HepG2 (cell line): ENCODE data around the gene CREG1. TPM values are rescaled to one million over a fixed set of nuclear protein-coding genes. Genes with fewer than 3 reads are reported as not detected.

Source experiments
- PHF21A ChIP-seq: sonication (generic); formaldehyde crosslinking; IDR thresholded peaks from 2 replicates; pipeline ENCODE4 v1.5.0; 2020; ENCODE audit warnings: mild to moderate bottlenecking, missing genetic modification reagents
- SMARCE1 ChIP-seq: fragments of 450-650 bp; IDR thresholded peaks from 2 replicates; pipeline ENCODE4 v1.6.1; 2017; ENCODE audit warnings: borderline replicate concordance
- SUZ12 ChIP-seq: fragments of 150-350 bp; IDR thresholded peaks from 2 replicates; pipeline ENCODE4 v1.6.1; 2014; ENCODE audit warnings: low read depth, low read length
- TAF1 ChIP-seq: sonication (generic); formaldehyde crosslinking; IDR thresholded peaks from 2 replicates; pipeline ENCODE4 v1.4.0; 2020; ENCODE audit warnings: missing genetic modification reagents
- TBX2 ChIP-seq: sonication (generic); formaldehyde crosslinking; IDR thresholded peaks from 2 replicates; pipeline ENCODE4 v1.5.0; 2020; ENCODE audit warnings: missing genetic modification reagents, mild to moderate bottlenecking, borderline replicate concordance
- YEATS2 ChIP-seq: sonication (generic); formaldehyde crosslinking; IDR thresholded peaks from 2 replicates; pipeline ENCODE4 v1.4.0; 2020; ENCODE audit warnings: missing genetic modification reagents, borderline replicate concordance
- ZIK1 ChIP-seq: sonication (generic); formaldehyde crosslinking; IDR thresholded peaks from 2 replicates; pipeline ENCODE4 v1.5.0; 2020; ENCODE audit warnings: mild to moderate bottlenecking, low read depth, missing genetic modification reagents, borderline replicate concordance
- ZKSCAN5 ChIP-seq: sonication (generic); formaldehyde crosslinking; IDR thresholded peaks from 2 replicates; pipeline ENCODE4 v1.5.1; 2020; ENCODE audit warnings: mild to moderate bottlenecking, missing genetic modification reagents
- ZNF124 ChIP-seq: sonication (generic); formaldehyde crosslinking; IDR thresholded peaks from 2 replicates; pipeline ENCODE4 v1.4.0; 2020; ENCODE audit warnings: missing genetic modification reagents
- ZNF44 ChIP-seq: sonication (generic); formaldehyde crosslinking; IDR thresholded peaks from 2 replicates; pipeline ENCODE4 v1.5.1; 2020; ENCODE audit warnings: mild to moderate bottlenecking, missing genetic modification reagents
- ZNF577 ChIP-seq: sonication (generic); formaldehyde crosslinking; IDR thresholded peaks from 2 replicates; pipeline ENCODE4 v1.4.0; 2020; ENCODE audit warnings: mild to moderate bottlenecking, low read depth, missing genetic modification reagents, borderline replicate concordance
- polyA plus RNA-seq, 8 experiments: library from polyadenylated mRNA; depleted of rRNA in 3 of 8; stranded (reverse) in 7 of 8; unstranded in 1 of 8; fragments of >200 nt; fragmentation: Illumina TruSeq in 4 of 8; extraction: Trizol in 4 of 8; gene quantifications; 2 replicates each; pipeline versions ENCODE4 v1.2.1 to v1.2.3, GENCODE V29; 2011 to 2016; ENCODE audit warnings: low read depth in 4 of 8, missing spikeins in 1 of 8, mixed read lengths in 1 of 8; ENCODE audit not compliant: insufficient read depth in 1 of 8
- total RNA-seq, 5 experiments: library from RNA; depleted of rRNA; stranded (reverse); fragments of >200 nt; fragmentation: Illumina TruSeq; extraction: Trizol; gene quantifications; 2 replicates each; pipeline ENCODE4 v1.2.3, GENCODE V29; 2016; ENCODE audit warnings: low read depth in 1 of 5
- TF ChIP-seq, protein P1 (sequence below): IDR thresholded peaks from 2 replicates; pipeline ENCODE4 v1.6.1; 2016; ENCODE audit warnings: low read depth, missing genetic modification reagents, missing compliant biosample characterization
- TF ChIP-seq, protein P2 (sequence below): sonication (generic); formaldehyde crosslinking; IDR thresholded peaks from 2 replicates; pipeline ENCODE4 v1.4.0; 2020; ENCODE audit warnings: missing genetic modification reagents, borderline replicate concordance
- TF ChIP-seq, protein P3 (sequence below): sonication (generic); formaldehyde crosslinking; IDR thresholded peaks from 2 replicates; pipeline ENCODE4 v1.4.0; 2020; ENCODE audit warnings: missing genetic modification reagents
- TF ChIP-seq, protein P4 (sequence below): sonication (generic); formaldehyde crosslinking; IDR thresholded peaks from 2 replicates; pipeline ENCODE4 v1.5.1; 2020; ENCODE audit warnings: missing genetic modification reagents, mild to moderate bottlenecking, borderline replicate concordance
- TF ChIP-seq, protein P5 (sequence below): sonication (generic); formaldehyde crosslinking; IDR thresholded peaks from 2 replicates; pipeline ENCODE4 v1.9.0; 2021; ENCODE audit warnings: missing genetic modification reagents, mild to moderate bottlenecking, borderline replicate concordance

CREG1 gene
- total and polyA plus RNA-seq, 2 of the 13 experiments (the other 11 are each of a cell fraction or from before 2014, with no cell fraction given): 31.3 to 33.5 TPM

DNA sequence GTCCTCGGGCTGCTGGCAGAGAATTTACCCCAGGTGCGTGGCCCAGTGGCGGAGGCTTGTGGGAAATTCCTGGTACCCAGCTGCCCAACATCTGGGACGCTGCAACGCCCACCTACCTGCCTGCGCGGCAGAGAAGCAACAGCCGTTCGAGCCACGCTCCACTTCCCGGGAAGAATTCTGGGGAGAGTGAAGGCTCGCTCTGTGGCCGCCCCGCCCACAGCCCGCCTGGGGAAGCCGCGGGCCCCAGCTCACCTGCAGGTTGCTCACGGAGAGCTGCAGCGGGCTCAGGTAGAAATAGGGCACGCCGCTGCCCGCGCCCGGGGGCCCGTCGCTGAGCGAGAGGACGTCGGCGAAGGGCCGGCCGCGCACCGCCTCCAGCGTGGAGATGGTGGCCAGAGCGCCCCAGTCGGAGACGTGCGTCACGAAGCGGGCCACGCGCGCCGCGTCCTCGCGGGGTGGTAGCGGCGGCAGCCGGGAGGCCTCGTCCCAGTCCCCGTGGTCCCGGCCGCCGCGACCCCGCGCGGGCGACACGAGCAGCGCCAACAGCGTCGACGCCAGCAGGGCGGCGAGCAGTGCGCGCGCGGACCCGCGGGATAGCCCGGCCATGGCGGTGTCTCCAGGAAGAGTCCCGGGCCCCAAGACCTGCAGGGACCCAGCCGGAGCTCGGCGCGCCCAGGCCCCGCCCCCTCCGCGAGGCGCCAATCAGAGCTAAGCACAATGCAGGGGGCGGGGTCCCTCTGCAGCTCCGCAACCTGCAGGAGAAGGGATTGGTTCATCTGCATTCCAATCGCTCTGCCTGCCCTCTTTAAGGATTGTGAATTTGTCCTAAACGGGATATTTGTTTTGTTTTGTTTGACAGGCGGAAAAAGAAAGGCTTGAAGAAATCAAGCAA, at the start of gene CREG1 (continued):
- TF ChIP-seq, protein P1, sequence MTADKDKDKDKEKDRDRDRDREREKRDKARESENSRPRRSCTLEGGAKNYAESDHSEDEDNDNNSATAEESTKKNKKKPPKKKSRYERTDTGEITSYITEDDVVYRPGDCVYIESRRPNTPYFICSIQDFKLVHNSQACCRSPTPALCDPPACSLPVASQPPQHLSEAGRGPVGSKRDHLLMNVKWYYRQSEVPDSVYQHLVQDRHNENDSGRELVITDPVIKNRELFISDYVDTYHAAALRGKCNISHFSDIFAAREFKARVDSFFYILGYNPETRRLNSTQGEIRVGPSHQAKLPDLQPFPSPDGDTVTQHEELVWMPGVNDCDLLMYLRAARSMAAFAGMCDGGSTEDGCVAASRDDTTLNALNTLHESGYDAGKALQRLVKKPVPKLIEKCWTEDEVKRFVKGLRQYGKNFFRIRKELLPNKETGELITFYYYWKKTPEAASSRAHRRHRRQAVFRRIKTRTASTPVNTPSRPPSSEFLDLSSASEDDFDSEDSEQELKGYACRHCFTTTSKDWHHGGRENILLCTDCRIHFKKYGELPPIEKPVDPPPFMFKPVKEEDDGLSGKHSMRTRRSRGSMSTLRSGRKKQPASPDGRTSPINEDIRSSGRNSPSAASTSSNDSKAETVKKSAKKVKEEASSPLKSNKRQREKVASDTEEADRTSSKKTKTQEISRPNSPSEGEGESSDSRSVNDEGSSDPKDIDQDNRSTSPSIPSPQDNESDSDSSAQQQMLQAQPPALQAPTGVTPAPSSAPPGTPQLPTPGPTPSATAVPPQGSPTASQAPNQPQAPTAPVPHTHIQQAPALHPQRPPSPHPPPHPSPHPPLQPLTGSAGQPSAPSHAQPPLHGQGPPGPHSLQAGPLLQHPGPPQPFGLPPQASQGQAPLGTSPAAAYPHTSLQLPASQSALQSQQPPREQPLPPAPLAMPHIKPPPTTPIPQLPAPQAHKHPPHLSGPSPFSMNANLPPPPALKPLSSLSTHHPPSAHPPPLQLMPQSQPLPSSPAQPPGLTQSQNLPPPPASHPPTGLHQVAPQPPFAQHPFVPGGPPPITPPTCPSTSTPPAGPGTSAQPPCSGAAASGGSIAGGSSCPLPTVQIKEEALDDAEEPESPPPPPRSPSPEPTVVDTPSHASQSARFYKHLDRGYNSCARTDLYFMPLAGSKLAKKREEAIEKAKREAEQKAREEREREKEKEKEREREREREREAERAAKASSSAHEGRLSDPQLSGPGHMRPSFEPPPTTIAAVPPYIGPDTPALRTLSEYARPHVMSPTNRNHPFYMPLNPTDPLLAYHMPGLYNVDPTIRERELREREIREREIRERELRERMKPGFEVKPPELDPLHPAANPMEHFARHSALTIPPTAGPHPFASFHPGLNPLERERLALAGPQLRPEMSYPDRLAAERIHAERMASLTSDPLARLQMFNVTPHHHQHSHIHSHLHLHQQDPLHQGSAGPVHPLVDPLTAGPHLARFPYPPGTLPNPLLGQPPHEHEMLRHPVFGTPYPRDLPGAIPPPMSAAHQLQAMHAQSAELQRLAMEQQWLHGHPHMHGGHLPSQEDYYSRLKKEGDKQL: no peak
- TF ChIP-seq, protein P2, sequence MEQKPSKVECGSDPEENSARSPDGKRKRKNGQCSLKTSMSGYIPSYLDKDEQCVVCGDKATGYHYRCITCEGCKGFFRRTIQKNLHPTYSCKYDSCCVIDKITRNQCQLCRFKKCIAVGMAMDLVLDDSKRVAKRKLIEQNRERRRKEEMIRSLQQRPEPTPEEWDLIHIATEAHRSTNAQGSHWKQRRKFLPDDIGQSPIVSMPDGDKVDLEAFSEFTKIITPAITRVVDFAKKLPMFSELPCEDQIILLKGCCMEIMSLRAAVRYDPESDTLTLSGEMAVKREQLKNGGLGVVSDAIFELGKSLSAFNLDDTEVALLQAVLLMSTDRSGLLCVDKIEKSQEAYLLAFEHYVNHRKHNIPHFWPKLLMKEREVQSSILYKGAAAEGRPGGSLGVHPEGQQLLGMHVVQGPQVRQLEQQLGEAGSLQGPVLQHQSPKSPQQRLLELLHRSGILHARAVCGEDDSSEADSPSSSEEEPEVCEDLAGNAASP (CRISPR knock-in tag): no peak
- TF ChIP-seq, protein P3, sequence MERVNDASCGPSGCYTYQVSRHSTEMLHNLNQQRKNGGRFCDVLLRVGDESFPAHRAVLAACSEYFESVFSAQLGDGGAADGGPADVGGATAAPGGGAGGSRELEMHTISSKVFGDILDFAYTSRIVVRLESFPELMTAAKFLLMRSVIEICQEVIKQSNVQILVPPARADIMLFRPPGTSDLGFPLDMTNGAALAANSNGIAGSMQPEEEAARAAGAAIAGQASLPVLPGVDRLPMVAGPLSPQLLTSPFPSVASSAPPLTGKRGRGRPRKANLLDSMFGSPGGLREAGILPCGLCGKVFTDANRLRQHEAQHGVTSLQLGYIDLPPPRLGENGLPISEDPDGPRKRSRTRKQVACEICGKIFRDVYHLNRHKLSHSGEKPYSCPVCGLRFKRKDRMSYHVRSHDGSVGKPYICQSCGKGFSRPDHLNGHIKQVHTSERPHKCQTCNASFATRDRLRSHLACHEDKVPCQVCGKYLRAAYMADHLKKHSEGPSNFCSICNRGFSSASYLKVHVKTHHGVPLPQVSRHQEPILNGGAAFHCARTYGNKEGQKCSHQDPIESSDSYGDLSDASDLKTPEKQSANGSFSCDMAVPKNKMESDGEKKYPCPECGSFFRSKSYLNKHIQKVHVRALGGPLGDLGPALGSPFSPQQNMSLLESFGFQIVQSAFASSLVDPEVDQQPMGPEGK: no peak
- TF ChIP-seq ZNF124 (CRISPR knock-in tag) (no peak), PHF21A (CRISPR knock-in tag) (peak; percentile 42; the same call in 1 of the 2 replicates), SUZ12 (no peak), ZKSCAN5 (CRISPR knock-in tag) (no peak), ZIK1 (no peak), SMARCE1 (no peak), ZNF577 (CRISPR knock-in tag) (no peak), TBX2 (0 out of 2 replicates have a peak, but pooled peaks have one; percentile 18), ZNF44 (CRISPR knock-in tag) (no peak), TAF1 (CRISPR knock-in tag) (peak; percentile 68; the same call in 1 of the 2 replicates), YEATS2 (CRISPR knock-in tag) (no peak)
- TF ChIP-seq, protein P4, sequence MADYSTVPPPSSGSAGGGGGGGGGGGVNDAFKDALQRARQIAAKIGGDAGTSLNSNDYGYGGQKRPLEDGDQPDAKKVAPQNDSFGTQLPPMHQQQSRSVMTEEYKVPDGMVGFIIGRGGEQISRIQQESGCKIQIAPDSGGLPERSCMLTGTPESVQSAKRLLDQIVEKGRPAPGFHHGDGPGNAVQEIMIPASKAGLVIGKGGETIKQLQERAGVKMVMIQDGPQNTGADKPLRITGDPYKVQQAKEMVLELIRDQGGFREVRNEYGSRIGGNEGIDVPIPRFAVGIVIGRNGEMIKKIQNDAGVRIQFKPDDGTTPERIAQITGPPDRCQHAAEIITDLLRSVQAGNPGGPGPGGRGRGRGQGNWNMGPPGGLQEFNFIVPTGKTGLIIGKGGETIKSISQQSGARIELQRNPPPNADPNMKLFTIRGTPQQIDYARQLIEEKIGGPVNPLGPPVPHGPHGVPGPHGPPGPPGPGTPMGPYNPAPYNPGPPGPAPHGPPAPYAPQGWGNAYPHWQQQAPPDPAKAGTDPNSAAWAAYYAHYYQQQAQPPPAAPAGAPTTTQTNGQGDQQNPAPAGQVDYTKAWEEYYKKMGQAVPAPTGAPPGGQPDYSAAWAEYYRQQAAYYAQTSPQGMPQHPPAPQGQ (CRISPR knock-in tag): no peak
- TF ChIP-seq, protein P5, sequence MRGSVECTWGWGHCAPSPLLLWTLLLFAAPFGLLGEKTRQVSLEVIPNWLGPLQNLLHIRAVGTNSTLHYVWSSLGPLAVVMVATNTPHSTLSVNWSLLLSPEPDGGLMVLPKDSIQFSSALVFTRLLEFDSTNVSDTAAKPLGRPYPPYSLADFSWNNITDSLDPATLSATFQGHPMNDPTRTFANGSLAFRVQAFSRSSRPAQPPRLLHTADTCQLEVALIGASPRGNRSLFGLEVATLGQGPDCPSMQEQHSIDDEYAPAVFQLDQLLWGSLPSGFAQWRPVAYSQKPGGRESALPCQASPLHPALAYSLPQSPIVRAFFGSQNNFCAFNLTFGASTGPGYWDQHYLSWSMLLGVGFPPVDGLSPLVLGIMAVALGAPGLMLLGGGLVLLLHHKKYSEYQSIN: no peak
